Endometrial microvascular endothelial cells (primary cell): Measurements from ENCODE around the gene TNS1. TPM values are rescaled to one million over a fixed set of nuclear protein-coding genes. Genes with fewer than 3 reads are reported as not detected.
"Not testable (repeated sequence)": the region's sequence is repeated elsewhere in the genome, so short reads cannot be mapped to it uniquely, and the experiment has no call there.

Source experiments
- in situ Hi-C: cut with HindIII; loops from 2 replicates; pipeline ENCODE4 v1.10.0; 2017; ENCODE audit warnings: low sequenced_read_pairs, low pct_unique_long_range_greater_than_20kb; ENCODE audit errors: inconsistent ontology term
- total RNA-seq: library from RNA; depleted of rRNA; stranded (reverse); fragments of >200 nt; gene quantifications from one replicate; pipeline ENCODE4 v1.2.3, GENCODE V29; 2015; ENCODE audit errors: inconsistent ontology term

The TNS1 gene
- total RNA-seq, 1 donor from 2014 or later = 20.9 TPM

GRCh38 chr2:218019411-218020060 is 16.7 kb upstream of the TNS1 start:
- in situ Hi-C loops = no loop called here

DNA sequence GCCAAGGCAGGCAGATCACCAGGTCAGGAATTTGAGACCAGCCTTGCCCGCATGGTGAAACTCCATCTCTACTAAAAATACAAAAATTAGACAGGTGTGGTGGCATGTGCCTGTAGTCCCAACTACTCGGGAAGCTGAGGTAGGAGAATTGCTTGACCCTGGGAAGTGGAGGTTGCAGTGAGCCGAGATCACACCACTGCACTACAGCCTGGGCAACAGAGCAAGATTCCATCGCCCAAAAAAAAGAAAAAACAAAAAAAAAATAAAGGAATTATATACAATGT is 16.0 kb upstream of the TNS1 start:
- in situ Hi-C loops = not testable (repeated sequence)

DNA sequence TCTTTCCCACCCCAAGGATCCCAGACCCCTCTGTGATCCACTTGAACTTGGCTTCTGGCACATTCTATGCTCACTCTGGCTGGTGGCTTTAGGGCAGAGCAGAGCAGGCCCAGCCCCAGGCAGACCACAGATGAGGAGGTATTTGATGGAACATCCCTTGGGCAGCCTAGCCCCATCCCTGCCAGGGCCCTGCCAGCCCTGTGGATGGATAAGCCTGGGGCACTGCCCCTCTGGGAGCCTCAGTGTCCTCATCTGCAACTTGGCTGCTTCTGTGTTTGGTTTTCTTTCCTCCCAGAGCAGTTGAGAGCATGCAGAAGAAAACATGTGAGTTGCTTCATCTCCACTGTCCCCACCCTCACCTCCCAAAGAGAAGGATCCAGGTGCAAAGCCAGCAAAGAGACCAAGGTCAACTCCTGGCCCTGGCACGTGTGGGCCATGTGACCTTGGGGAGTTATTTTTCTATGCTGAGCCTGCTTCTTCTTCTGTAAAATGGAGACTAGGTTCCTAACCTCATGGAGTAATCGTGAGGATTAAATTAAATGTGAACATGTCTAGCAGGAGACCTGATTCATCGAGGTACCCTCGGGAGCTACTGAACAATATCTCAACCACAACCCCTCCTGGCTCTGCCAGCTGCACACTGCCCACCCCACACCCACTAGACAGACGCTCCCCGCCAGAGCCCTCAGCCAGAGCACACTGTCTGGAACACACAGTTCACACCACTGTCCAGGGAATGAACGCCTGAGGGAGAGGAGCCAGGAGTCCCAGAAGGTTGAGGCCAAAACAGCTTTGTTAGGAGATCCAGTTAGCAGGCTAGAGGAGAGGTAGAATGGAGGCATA is 14.6 kb upstream of the TNS1 start:
- in situ Hi-C loops = no loop called here

- in situ Hi-C loops = no loop called here
These were observed 14.0 kb upstream of the TNS1 start for GRCh38 chr2:218016810-218017209.

DNA sequence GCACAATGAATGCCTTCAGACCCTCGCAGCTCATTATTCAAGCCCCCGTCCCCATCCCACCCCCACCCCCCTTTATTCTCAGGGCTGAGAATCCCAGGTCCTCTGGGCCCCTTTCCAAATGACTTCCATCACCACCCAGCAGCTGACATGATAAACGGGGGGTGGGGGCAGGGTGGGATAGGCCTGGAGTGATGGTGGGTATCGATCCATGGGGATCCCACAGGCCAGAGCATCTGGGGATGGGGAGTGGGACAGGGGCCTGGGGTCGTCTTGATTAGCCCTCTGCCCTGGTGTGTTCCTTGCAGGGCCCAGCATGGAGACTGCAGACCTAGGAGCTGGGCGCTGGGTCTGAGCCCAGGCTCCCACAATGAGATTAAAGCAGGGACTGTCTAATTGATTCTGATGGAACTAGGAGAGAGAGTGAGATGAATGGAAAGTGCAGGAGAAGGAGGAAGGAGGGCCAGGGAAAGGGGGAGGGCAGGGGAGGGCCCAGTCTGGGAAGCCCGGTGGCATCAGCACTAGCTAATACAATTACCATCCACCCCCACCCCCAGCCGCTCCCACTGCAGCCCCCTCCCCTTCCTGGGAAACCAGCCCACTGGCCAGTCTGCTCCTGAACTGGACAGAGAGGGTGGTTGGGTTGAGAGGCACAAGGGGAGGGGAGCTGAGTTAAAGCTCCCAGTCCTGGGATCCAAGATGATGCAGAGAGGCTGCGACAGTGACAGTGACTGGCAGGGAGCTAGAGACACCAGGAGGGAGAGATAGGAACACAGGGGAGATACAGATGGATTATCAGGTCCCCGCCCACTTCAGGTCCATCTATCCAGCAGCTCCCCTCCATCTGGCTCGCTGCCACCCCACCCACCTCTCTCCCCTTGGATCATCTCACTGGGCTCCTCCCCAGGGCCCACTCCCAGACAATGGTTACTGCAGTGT is 13.1 kb upstream of the TNS1 start:
- in situ Hi-C loops = no loop called here

DNA sequence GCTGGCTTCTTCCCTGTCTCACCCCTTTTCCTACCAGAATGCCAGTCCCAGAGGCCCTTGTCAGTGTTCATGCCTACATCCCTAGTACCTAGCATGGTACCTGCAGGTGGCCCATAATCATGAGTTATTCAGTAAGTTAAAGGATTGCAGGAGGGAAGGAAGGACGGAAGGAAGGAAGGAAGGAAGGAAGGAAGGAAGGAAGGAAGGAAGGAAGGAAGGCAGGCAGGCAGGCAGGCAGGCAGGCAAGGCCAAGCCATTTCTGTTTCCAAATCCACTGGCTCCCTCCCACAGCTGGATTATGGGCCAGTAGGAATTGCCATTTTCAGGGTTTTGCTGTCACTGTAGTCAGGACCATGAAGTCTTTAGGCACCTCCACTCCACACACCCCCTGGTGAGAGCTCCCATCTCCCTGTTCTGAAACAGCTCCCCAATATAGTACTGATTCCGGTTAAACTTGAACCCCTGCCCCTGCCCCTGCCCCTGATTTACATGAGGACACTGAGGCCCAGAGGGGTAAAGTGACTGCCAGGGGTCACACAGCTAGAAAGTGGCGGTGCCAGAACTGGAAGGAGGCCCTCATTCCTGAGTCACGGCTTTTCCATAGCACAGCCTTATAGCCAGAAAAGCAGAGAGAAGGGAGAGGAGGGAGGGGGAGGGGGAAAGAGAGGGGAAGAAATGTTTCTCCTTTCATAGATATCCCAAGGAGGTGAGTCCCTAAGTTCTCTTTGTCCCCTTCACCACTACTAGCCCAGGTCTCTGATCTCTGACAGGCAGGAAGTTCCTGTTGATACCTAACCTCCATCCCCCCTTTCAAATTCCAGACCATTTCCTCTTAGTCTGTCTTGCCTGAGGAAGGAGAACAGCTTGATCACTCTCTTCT is 12.2 kb upstream of the TNS1 start:
- in situ Hi-C loops = no loop called here

GRCh38 chr2:218013289-218013688 is 10.5 kb upstream of the TNS1 start:
- in situ Hi-C loops = no loop called here

DNA sequence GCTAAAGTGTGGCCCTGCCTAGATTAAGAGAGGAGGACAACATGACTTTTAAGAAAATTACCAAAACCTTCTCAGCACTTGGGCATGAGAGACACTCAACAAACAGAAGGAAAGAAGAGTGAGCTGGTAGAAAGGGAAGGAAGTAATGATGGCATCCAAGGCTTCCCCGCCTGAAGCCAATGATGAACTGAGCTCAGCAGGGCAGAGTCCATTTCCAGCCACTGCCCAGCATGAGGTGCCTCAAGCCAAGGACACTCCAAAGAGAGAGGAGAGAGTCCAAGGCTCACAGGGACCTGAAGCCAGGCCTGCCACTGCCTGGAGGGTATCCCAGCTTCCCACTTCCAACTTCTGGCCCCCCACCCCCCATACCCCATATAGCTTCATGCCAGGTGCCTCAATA is 9.5 kb upstream of the TNS1 start:
- in situ Hi-C loops = no loop called here

DNA sequence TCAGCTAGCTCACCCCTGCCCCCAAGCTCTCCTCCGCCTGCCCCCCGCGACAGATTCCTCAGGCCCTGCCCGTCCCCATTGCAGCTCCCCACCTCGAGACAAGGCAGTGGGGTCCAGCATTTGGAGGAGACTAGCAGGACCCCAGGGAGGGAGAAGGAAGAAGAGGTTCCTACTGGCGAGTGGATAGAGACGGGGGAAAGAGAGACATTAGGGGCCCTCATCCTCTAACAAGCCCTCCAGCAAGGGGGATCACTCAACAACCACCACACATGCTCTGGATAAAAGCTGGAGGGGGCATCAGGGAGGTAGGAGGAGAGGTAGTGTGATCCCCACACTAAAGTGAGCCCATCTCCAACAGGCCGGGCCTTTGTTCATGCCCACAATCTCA is 8.9 kb upstream of the TNS1 start:
- in situ Hi-C loops = no loop called here

DNA sequence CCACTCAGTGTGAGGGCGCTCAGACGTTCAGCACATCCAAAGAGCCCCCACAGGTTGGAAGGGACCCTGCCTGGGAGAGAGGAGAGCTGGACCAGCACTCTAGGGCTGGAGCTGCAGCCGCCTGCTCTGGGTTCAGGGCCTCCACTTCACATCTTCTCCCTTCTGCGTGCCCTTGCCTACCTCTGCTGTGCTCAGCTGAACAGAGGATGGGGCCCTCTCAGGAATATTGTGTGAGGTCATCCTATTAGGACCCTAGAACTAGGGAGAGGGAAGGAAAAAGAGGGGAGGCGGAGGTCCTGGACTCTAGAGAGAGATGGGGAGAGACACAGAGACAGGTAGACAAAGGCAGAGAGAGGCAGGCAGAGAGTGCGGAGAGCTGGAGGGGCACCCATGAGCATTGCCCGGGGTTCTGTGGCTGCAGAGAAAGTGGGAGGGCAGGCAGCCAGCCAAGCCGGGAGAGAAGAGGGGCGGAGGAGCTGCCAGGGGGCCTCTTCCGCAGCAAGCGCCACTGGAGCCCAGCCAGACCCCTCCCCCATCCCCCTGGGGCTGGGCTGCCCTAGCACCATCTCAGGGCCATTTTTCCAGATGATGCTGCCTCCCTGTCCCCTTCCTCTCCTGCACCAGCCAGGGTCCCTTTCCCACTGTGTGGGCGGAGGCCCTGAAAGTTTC is 8.3 kb upstream of the TNS1 start:
- in situ Hi-C loops = no loop called here

DNA sequence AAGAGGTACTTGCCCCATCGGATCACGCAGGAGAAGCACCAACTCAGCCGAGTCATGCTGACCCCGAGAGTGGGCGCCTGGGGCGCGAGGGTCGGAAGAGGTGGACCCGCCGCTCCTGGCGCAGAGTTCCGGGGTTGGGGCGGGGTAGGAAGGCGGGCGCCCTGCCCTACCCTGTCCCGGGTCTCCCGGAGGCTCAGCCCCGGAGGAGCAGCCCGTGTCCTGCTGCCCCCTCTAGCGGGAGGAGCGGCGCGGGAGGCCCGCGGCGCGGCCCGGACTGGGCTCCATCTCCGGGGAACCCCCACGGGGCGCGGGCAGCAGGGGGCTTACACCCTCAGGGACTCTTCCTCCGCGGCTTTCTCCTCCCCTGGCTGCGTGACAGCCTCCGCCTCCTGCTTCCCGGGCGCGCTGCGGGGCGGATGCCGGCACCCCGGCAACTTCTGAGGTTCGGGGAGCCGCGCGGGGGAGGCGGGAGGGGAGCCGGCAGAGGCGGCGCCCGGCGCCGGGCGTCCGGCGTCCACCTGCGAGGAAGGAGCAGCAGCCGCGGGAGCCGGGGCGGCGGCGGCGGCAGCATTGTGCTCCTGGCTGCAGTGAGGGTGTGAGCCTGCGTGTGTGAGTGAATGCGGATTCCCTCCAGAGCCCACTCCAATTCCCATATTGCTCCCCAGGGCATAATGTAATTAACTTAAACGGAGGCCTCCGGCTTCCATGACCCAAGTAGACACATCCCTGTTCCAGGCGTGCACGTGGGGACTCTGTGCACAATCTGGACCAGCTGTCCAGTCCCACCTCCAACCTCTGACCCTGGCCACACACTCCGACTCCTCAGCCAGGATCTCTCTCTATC is 7.6 kb upstream of the TNS1 start:
- in situ Hi-C loops = no loop called here

- in situ Hi-C loops = no loop called here
These were observed 7.0 kb upstream of the TNS1 start for GRCh38 chr2:218009765-218010139.

DNA sequence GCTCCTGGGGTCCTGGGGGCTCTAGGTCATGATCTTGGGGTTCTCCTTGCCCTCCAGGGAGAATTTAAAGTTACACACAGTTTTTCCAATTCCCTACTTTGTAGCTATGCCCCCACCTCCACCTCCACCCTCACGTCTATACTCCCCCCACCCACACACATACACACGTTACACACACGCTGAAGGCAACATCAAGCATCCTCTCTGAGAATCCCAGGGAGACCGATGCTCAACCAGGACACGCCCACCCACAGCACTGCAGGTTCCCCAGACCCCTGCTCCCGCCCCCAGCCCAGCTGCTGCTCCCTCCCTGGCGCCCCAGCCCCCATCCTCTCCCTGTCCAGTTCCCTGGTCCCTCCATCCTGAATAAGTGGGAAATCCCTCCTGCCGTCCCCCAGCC is 6.4 kb upstream of the TNS1 start:
- in situ Hi-C loops = no loop called here

- in situ Hi-C loops = no loop called here
These were observed 5.6 kb upstream of the TNS1 start for GRCh38 chr2:218008060-218009040.

- in situ Hi-C loops = no loop called here
These were observed 3.9 kb upstream of the TNS1 start for GRCh38 chr2:218006741-218007140.

DNA sequence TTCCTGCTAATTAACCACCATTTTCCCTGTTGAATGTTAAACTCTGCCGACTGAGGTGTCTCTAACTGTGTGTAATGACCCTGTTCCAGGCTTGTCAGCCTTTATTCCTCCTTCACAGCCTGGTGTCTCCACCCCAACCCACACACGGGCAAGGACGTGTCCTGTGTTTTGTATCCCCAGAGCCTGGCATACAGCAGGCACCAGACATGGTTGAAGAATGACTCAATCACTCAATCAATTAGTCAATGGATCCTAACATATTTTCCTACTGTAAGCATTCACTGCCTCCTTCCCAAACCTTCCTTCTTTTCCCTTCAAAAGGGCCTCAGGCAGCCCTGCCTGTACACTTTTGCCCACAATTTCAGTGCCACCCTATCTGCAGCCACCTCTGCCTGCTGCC is 2.7 kb upstream of the TNS1 start:
- in situ Hi-C loops = no loop called here
